Activated T-cell treated with anti-CD3 and anti-CD28 coated beads, Interleukin-2, amount 50 U/mL, for 72 hours (primary cell): ENCODE data around the gene ANXA8L1. TPM values are rescaled to one million over a fixed set of nuclear protein-coding genes. Genes with fewer than 3 reads are reported as not detected.
"Not testable (repeated sequence)": the region's sequence is repeated elsewhere in the genome, so short reads cannot be mapped to it uniquely, and the experiment has no call there.

Experiments
- ATAC-seq, 2 donors: fragments of 150-1000 bp; cut with Tn5 transposase; replicated peaks in 1 of 2; 2 replicates each; pipeline ENCODE4 v1.10.0; 2021; ENCODE audit warnings: moderate library complexity in 2 of 2, mild to moderate bottlenecking in 1 of 2
- DNase-seq, 2 donors: peaks; one replicate each; pipeline ENCODE4 v3.0.0; 2021 to 2022; ENCODE audit warnings: mixed read lengths in 1 of 2
- H3K27ac Mint-ChIP-seq: one replicate; pipeline ENCODE4 v1.8.0; 2022; ENCODE audit warnings: mild to moderate bottlenecking, moderate library complexity, mixed read lengths
- H3K27me3 Mint-ChIP-seq: one replicate; pipeline ENCODE4 v1.8.0; 2022; ENCODE audit warnings: low read depth, mixed read lengths
- H3K36me3 Mint-ChIP-seq, 2 donors: one replicate each; pipeline ENCODE4 v1.8.0; 2022; ENCODE audit warnings: mixed read lengths in 2 of 2, mild to moderate bottlenecking in 1 of 2; ENCODE audit not compliant: insufficient read depth in 2 of 2
- H3K4me1 Mint-ChIP-seq: one replicate; pipeline ENCODE4 v1.8.0; 2022; ENCODE audit warnings: low read depth, mixed read lengths
- H3K4me3 Mint-ChIP-seq, 2 donors: one replicate each; pipeline ENCODE4 v1.8.0; 2022; ENCODE audit warnings: mild to moderate bottlenecking in 2 of 2, mixed read lengths in 2 of 2, moderate library complexity in 2 of 2
- H3K9me3 Mint-ChIP-seq, 2 donors: one replicate each; pipeline ENCODE4 v1.8.0; 2022; ENCODE audit warnings: mixed read lengths in 2 of 2
- total RNA-seq, 2 donors: library from RNA; stranded (reverse); gene quantifications; one replicate each; pipeline ENCODE4 v1.2.3, GENCODE V29; 2022

The ANXA8L1 gene
- under 1 TPM in 1 of 2 donors, not detected in 1; 0.51 TPM for total RNA-seq

DNA sequence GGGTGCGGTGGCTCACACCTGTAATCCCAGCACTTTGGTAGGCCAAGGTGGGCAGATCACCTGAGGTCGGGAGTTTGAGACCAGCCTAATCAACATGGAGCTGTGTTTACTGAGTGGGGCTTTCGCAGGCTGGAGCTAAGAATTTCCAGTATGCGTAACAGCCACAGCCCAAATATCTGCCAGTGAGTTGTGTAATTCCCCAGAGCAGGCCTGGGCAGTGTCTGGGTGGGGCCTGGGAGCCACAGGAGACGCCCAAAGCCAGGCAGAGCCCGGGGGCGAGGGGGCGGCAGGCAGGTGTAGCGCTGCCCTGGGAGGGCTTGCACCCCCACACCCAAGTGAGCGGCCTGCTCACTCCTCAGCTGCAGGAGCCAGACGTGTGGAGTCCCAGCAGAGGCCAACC, at the start of gene ANXA8L1:
Gene ANXA8L1 (plus strand): TSS at position 371 of the 400 bp plus-strand sequence. CDS start 76 bp downstream, outside the sequence.
- not testable (repeated sequence) for H3K9me3 Mint-ChIP-seq, DNase-seq, H3K36me3 Mint-ChIP-seq, ATAC-seq, H3K27me3 Mint-ChIP-seq, H3K27ac Mint-ChIP-seq, H3K4me3 Mint-ChIP-seq, H3K4me1 Mint-ChIP-seq

GRCh38 chr10:46326066-46326465, 49.5 kb upstream of the ANXA8L1 start:
- H3K4me1 Mint-ChIP-seq = no peaks in the 10 kb centered on the region
- H3K9me3 Mint-ChIP-seq = no peaks in the 10 kb centered on the region
- ATAC-seq (no peak), DNase-seq (no peak)
- H3K27ac Mint-ChIP-seq = no peak overlapping the region
- no peaks in the 10 kb centered on the region for H3K27me3 Mint-ChIP-seq
- H3K36me3 Mint-ChIP-seq = no peaks in the 10 kb centered on the region
- H3K4me3 Mint-ChIP-seq = no peak overlapping the region

- Mint-ChIP-seq H3K4me1 (no peaks in the 10 kb centered on the region), H3K27me3 (no peaks in the 10 kb centered on the region), H3K27ac (no peak overlapping the region), H3K9me3 (no peaks in the 10 kb centered on the region), H3K36me3 (no peaks in the 10 kb centered on the region), H3K4me3 (no peak overlapping the region)
- no peak for DNase-seq
- ATAC-seq = no peak
These were observed 48.6 kb upstream of the ANXA8L1 start for GRCh38 chr10:46326971-46327370.

GRCh38 chr10:46327685-46328084, 47.9 kb upstream of the ANXA8L1 start:
- H3K27me3 Mint-ChIP-seq = no peaks in the 10 kb centered on the region
- H3K4me1 Mint-ChIP-seq = no peaks in the 10 kb centered on the region
- no peak for ATAC-seq
- DNase-seq = no peak
- no peak overlapping the region for H3K27ac Mint-ChIP-seq
- no peaks in the 10 kb centered on the region for H3K9me3 Mint-ChIP-seq
- no peaks in the 10 kb centered on the region for H3K36me3 Mint-ChIP-seq
- H3K4me3 Mint-ChIP-seq = no peak overlapping the region

DNA sequence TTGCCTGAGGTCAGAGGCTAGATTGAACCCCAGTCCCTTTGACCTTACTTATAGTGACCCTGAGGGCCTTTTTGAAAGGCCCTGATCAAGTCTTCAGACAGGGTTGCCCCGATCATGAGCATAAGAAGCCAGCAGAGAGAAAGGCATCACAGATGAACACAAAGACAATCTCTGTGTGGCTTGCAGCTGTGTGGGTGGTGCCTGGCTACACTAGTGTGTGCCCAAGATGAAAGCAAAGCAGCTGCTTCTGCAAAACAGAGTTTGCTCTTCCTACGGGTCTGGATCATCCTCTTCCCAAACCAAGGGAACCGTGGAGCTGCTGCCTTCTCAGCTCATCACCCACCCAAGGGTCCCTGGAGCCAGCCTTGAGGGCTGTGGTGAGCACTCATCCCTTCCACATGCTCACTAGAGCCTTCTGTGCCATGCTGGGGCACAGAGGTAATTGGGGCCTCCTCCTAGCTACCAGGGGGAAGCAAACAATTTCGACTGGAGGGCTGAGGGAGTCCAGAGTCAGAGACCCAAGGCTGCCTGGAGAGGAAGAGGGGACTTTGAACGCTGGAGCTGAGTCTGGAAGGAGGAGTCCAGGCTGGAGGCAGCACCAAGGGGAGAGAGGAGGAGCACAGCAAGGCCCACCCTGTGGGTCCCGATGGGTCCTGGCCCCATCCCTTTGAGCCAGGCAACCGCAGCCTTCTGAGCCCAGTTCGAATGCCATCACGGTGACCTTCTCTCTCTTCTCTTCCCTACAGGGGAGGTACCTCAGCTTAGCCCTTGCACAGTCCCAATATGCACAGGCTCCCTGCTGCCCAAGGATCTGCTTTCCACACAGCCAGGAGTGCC, 46.5 kb upstream of the ANXA8L1 start:
- Mint-ChIP-seq H3K27me3 (no peaks in the 10 kb centered on the region), H3K4me3 (no peak overlapping the region), H3K9me3 (no peaks in the 10 kb centered on the region), H3K27ac (no peak overlapping the region), H3K36me3 (no peaks in the 10 kb centered on the region), H3K4me1 (no peaks in the 10 kb centered on the region)
- DNase-seq (no peak), ATAC-seq (no peak)

DNA sequence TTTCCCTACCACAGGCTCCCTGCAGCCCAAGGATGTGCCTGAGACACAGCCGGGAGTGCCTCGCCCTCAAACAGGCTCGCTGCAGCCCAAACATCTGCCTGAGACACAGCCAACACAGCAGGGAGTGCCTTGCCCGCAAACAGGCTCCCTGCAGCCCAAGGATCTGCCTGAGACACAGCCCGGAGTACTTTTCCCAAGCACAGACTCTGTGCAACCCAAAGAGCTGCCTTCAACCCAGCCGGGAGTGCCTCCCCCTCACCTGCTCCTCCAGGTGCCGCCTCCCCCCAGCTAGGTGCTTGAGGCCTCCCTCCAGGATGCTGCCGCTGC, 45.9 kb upstream of the ANXA8L1 start:
- Mint-ChIP-seq H3K27me3 (no peaks in the 10 kb centered on the region), H3K36me3 (no peaks in the 10 kb centered on the region), H3K4me1 (no peaks in the 10 kb centered on the region), H3K4me3 (no peak overlapping the region), H3K27ac (no peak overlapping the region), H3K9me3 (no peaks in the 10 kb centered on the region)
- DNase-seq = no peak
- no peak for ATAC-seq

DNA sequence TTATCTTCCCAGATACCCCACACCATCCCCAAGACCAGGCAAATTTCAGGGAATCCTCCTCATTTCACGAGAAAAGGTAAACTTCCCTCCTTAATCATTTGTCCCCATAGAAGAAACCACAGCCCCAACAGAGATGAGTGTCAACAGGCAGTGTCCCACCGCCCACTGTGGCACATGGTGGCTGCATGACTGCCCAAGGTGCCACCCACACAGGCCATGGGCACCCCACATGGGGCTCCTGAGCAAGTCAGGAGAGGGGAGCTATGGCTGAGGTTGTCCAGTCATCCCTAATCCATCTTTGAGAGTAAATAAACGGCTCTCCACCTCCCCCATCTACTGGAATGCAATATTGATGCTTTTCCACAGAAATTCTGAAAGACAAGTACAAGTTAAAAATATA, 44.7 kb upstream of the ANXA8L1 start:
- H3K27me3 Mint-ChIP-seq = no peaks in the 10 kb centered on the region
- no peak overlapping the region for H3K27ac Mint-ChIP-seq
- H3K4me1 Mint-ChIP-seq = no peaks in the 10 kb centered on the region
- ATAC-seq (no peak), DNase-seq (no peak)
- H3K4me3 Mint-ChIP-seq = no peak overlapping the region
- no peaks in the 10 kb centered on the region for H3K9me3 Mint-ChIP-seq
- H3K36me3 Mint-ChIP-seq = no peaks in the 10 kb centered on the region

- DNase-seq, ATAC-seq, H3K27ac Mint-ChIP-seq, H3K4me1 Mint-ChIP-seq, H3K9me3 Mint-ChIP-seq, H3K4me3 Mint-ChIP-seq, H3K27me3 Mint-ChIP-seq, H3K36me3 Mint-ChIP-seq: not testable (repeated sequence)
These were observed 10.1 kb upstream of the ANXA8L1 start for GRCh38 chr10:46365484-46365883.

DNA sequence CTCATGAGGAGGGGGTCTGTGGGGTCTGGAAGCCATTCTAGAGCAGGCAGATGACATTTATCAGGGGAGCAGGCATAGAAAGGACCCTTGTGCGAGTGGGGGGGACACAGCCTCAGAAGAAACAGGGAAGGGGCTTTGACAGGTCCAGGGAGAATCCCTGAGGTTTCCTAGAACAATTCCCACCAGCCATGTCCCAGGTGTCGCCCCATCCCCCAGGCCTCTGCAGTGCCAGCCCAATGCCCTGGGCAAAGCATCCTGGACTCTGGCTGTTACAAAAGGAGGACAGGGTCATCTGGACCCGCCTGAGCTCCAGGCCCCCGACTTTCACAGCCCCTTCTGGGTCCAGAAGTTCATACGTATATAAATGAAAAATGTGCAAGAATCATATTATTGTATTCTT, 8.4 kb upstream of the ANXA8L1 start:
- not testable (repeated sequence) for H3K27me3 Mint-ChIP-seq, H3K9me3 Mint-ChIP-seq, DNase-seq, H3K27ac Mint-ChIP-seq, H3K4me1 Mint-ChIP-seq, H3K4me3 Mint-ChIP-seq, H3K36me3 Mint-ChIP-seq, ATAC-seq

DNA sequence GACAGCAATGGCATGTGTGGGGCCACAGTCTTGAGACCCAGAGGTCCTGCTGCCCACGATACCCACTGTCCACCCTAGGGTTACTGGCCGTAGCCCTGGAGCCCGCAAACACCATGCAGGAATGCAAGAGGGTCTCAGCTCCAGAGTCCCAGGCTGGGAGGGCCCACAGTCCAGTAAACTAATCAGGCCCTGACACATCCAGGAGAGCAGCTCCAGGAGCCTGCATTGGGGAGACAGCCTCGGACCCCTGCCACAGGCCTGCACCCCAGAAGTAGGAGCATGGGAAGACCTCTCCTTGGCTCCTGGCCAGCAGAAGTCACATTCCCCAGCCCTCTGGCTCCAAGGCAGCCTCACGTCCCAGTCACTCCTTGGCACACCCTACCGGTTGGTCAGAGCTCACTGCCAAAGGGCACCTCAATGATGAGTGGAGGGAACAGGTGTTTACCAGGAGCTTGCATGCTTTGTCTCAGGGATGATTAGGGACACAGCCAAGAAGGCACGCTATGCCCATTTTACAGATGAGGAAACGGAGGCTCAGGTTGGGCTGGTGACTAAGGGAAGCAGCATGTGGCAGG, 7.8 kb upstream of the ANXA8L1 start:
- not testable (repeated sequence) for H3K9me3 Mint-ChIP-seq, H3K4me1 Mint-ChIP-seq, ATAC-seq, H3K27ac Mint-ChIP-seq, H3K4me3 Mint-ChIP-seq, DNase-seq, H3K27me3 Mint-ChIP-seq, H3K36me3 Mint-ChIP-seq

GRCh38 chr10:46368956-46369355, 6.6 kb upstream of the ANXA8L1 start:
- not testable (repeated sequence) for H3K36me3 Mint-ChIP-seq, DNase-seq, H3K27me3 Mint-ChIP-seq, H3K4me1 Mint-ChIP-seq, H3K9me3 Mint-ChIP-seq, H3K27ac Mint-ChIP-seq, H3K4me3 Mint-ChIP-seq, ATAC-seq

DNA sequence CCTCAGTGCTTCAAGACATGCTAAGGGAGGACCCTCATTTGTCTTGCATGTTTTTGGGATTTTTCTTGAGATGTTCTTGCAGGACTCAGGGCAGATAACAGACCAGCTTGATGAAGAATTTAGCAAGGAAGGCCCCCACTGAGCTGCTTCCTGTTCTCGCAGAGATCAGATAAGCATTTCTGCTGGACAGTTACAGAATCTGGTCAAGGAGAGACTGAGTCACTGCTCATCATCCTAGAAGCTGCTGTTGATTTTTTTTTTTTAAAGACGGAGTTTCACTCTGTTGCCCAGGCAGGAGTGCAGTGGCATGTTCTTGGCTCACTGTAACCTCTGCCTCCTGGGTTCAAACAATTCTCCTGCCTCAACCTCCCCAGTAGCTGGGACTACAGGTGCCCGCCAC, 1.2 kb upstream of the ANXA8L1 start:
- H3K9me3 Mint-ChIP-seq, H3K27ac Mint-ChIP-seq, H3K4me1 Mint-ChIP-seq, H3K4me3 Mint-ChIP-seq, H3K27me3 Mint-ChIP-seq, H3K36me3 Mint-ChIP-seq, ATAC-seq, DNase-seq: not testable (repeated sequence)

DNA sequence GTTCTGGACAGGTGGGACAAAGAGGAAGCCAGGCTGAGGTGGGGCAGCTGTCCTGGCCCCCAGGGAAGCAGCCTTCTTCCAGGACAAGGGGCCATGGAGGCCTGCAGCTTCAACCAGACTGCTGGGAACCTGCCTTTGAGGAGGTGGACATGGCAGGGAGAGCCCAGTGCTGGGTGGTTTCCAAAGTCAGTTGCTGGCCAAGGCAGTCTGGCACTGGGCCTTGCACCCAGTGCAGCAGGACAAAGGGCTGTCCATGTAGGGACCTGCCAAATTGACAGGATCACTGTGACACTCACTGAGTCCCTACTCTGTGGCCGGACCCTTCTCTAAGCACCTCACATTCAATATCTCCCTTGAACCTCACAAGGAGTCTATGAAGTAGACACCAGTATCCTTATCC, 1.4 kb downstream of the ANXA8L1 start:
- not testable (repeated sequence) for H3K4me3 Mint-ChIP-seq, H3K4me1 Mint-ChIP-seq, H3K27me3 Mint-ChIP-seq, H3K9me3 Mint-ChIP-seq, H3K27ac Mint-ChIP-seq, H3K36me3 Mint-ChIP-seq, DNase-seq, ATAC-seq

GRCh38 chr10:46377651-46378050, 2.1 kb downstream of the ANXA8L1 start:
- H3K27me3 Mint-ChIP-seq, H3K4me3 Mint-ChIP-seq, H3K9me3 Mint-ChIP-seq, H3K36me3 Mint-ChIP-seq, H3K4me1 Mint-ChIP-seq, H3K27ac Mint-ChIP-seq, DNase-seq: not testable (repeated sequence)
- peak; percentile 36 to 62 for ATAC-seq
